GM18508 (cell line): ENCODE measurements around the gene NOTCH3.

Experiments
- ATAC-seq: cut with Tn5 transposase; IDR thresholded peaks from one replicate; pipeline ENCODE4 v1.9.1; 2021; ENCODE audit warnings: moderate number of reproducible peaks; ENCODE audit not compliant: insufficient read depth, unreplicated experiment

Gene NOTCH3

DNA sequence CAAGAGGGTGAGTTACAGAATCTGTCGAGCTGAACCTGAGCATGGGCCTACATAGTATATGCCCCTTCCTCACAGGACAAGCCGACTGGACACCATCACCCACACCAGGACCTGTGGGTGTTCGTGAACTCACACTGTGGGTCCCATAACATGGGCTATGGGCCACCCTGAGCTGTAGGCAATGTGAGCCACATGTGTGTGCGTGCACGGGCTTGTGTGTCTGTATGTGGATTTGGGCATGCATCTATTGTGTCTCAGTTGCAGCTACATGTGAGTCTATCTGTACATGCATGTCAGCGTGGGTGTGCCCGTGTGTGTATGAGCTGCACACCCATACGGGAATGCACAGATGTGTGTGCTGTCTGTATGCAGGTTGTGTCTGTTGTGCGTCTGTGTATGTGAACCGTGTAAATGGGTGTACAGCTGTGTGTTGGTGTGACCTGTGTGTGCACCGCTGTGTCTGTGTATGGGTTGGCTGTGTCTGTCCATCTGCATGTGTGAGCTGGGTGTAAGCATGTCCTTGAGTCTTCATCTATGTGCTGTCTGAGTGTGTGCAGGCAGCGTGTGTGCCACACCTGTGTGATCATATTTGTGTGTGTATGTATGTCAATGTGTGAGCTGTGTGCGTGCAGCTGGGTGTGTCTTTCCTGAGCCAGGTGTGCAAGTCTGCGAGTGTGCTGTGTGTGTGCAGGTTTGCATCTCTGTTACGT is 1.7 kb downstream of the NOTCH3 start:
- no peak for ATAC-seq

DNA sequence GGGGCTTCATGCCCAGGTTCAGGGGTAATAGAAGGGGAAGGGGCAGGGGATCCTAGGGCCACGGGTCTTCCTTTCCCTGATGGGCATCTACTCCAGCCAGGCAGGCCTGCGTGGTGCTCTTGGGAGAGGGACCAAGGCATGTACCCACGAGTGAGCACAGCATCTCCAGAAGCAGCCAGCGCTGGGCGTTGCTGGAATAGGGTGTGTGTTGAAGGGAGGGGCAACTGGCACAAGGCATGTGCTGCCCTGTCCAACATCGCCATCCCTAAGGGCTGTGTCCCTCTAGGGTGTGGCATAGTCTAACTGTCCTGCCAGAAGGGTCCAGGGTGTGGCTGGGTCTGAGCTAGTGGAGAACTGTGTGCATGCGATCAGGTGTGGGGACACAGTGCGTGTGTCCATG is 2.9 kb downstream of the NOTCH3 start:
- ATAC-seq: no peak

DNA sequence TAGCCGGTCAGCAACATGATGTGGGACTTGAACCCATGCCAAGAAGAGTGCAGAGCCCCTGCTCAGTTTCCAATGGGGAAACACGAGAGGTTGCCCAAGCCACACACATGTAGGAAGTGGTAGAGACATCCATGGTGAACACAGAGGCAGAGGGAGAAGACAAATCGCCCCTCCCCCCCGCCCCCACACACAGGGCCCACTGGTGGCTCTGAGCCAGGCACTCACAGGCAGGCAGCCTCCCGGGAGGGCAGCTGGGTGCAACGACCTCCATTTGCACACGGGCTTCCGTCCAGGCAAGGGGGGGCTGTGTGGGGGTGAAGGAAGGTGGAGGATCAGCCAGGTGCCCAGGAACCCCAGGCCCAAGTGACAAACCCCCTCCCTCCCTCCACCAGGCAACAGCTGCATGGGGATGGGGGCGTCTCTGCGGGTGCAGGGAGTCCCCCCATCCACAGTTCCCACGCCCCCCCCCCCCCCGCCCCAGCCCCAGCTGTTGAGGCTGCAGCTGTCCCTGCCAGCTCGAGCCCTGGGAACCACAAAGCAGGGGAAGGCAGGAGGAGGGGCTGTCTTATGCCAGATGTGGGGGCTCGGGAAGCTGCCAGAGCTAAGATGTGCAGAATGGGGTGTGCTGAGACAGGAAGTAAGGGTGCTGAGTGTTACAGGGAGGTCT is 3.4 kb downstream of the NOTCH3 start:
- ATAC-seq: no peak

DNA sequence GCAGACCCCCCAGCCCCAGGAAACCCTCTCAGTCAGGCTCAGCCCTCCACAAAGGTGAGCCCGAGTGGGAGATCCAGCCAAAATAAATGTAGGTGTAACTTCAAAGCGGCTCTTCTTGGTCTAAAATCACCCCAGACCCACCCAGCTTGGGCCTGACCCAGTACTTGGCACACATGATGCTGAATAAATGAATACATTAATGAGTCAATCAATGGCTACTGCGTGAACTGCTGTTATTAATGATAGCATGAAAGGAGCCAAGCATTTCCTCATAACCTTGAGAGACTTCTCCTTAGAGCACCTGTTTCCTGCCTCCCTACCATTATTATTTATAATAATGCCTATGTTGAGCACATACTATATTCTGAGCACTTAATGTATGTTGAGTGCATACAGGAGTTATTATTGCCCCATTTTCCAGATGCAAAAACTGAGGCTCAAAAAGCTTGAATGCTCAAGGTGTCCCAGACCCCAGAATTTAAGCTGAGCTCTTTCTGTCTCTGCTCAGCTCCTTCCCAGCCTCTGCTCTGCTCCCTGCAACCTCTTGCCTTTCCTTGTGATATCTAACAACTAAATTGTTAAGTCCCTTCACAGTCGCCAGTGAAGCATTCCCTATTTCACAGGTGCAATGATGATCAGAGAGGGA is 4.3 kb downstream of the NOTCH3 start:
- ATAC-seq: no peak

DNA sequence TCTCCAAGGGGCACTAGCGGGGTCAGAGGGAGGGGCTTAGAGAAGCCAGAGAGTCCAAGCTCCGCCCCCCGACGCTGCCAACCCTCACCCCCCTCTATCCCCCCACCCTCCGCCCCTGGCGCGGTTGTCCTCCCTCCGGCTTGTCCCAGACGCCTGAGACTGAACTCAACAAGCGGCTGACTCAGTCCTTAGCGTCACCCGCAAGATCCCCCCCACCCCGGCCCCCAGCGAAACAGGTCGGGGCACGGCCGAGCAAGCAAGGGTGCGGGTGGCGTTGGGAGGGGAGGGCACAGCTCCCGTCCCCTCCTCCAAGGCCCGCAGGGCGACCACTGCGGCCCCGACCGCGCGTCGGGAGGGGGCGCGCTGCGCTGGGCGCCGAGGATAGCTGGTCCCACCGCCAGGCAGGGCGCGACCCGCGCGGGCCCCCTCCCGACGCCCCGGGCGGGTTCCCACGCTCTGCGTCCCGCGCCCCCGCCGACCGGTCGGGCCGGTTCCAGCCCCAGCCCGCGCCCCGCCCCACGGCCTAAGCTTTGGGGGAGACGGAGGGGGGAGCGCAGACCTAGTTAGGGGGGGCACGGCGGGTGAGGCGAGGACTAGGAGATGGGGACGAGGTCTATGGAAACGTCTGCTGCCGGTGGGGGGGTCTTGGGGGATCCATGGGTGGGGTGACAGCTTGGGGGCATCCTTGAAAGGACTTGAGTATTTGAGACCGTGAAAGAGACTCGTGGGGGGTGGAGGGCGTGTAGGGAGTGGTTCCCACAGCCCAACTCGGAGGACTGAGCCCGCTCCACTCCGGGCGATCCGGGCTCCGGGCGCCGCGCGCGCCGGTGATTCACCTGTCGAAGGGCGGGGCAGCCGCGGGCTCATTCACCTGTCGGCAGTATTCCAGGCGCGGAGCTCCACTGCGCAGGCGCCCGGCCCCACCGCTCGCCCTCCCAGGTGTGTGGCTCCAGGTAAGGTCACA is 5.1 kb downstream of the NOTCH3 start:
- ATAC-seq: no peak

DNA sequence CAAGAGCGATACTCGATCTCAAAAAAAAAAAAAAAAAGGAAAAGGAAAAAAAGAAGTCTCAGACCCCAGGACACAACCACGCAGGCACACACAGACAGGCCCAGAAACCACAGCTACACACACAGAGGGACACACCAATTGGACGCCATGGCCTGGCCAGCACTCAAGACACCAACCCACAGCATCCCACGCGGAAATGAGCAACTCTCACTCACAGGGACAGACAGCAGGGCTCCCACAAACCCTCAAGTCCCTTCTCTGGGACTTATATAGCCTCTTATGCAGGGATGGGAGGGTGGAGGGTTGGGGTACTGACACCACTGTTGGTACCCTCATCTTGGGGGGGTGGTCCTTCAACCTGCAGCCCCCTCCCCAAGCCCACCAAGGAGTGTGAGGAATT is 5.9 kb downstream of the NOTCH3 start:
- no peak for ATAC-seq

DNA sequence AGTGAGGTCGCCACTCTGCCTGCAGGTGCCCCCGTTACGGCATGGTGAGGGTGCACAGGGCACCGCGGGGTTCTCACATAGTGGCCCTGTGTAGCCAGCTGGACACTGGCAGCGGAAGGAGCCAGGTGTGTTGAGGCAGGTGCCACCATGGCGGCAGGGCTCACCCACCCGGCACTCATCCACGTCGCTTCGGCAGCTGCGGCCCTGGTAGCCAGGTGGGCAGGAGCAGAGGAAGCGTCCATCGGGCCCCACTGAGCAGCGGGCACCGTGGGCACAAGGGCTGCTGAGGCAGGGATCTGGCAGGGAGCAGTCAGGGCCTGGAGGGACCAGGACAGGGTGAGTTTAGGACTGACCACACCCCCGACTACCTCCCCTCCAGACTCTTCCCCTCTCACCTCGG is 8.8 kb downstream of the NOTCH3 start:
- no peak for ATAC-seq

DNA sequence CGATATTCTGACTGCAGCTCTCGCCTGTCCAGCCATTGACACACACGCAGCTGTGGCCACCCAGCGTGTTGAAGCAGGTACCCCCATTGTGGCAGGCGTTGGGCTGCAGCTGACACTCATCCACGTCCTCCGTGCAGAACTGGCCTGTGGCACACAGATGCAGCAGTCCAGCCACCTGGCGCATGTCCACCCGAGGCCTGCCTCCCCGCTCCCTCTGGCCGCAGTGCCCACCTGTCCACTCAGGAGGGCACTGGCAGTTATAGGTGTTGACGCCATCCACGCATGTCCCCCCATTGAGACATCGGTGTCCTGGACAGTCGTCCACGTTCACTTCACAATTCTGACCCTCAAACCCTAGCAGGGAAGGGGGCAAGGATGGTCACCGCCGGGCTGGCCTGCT is 9.3 kb downstream of the NOTCH3 start:
- no peak for ATAC-seq

DNA sequence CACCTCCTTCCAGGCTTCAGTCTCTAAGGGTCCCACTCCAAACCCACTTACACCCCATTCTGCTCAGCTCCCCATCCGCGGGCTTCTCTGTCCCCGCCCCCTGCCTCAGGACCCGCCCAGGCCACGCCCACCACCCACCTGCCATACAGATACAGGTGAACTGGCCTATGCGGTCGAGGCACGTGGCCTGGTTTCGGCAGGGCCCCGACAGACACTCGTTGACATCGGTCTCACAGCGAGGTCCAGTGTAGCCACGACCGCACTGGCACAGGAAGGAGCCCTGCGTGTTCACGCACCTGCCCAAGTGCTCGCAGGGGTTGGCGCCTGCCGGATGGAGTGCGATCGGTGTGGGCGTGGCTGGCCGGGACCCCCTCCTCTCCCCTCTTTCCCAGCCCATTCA is 11.9 kb downstream of the NOTCH3 start:
- no peak for ATAC-seq

DNA sequence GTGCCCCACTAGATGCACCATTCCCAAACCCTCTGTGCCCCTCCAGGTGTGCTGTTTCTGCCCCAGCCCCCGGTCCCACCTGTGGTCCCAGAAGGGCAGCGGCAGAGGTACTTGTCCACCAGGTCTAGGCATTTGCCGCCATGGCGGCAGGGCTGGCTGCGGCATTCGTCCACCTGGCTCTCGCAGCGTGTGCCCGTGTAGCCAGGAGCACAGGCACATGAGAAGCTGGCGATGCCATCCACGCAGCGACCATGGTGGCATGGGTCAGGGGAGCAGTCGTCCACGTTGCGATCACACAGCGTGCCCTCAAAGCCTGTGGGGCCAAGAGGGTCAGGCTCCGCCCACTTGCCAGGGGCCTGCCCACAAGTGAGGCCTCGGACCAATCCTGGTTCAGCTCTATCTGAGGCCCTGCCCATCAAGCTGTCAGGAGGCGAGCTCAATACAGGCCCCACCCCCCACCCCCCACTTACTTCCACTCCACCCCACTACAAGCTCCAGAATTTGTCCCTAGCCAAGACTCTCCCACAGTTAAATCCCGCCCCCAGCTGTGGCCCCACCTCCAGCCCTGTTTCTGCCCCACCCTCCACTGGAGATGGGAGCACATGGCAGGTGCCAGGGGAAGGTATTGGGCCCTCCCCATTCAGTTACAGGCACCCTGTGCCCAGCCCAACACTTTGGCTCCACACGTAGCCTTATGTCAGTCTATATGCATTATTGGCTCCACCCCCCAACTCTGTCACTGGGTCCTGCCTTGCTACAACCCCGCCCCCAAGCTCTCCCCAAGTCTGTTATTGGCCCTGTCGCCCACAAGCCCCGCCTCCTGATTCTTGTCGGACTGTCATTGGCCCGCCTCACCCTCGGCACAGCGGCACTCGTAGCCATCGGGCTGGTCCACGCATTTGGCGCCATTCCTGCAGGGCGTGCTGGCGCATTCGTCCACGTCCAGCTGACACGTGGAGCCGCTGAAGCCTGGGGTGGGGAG is 13.5 kb downstream of the NOTCH3 start:
- ATAC-seq: no peak

DNA sequence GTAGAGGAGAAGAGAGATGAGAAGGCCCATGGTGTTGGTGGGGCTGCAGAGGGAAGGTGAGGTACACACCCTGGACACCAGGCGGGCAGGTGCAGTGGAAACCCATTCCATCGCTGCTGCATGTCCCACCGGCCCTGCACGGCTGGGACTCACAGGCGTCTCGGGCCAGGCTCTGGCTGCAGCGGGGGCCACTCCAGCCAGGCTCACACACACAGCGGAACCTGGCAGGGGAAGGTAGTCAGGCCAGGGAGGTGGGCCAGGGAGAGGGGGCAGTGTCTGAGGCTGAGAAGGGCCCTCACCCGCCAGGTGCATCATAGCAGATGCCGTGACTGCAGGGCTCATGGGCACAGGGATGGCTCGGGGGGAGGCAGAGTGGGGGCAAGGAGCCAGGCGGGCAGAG is 15.6 kb downstream of the NOTCH3 start:
- ATAC-seq: no peak

DNA sequence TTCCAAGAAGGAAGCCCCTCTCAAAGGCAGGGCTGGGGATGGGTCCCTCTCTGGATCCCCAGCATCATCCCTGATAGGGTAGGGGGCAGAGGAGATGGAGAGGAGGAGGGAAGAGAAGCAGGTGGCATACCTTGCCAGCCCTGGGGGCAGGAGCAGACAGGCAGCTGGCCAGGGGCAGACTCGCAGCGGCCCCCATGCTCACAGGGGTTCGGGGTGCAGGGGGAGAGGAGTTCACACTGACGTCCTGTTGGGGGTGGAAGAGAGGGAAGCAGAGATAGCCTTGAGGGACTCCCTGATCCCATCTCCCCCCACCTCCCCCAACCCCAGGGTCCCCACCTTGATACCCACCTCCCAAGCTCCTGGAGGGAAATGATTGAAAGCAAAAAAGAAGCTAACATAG is 16.0 kb downstream of the NOTCH3 start:
- no peak for ATAC-seq

DNA sequence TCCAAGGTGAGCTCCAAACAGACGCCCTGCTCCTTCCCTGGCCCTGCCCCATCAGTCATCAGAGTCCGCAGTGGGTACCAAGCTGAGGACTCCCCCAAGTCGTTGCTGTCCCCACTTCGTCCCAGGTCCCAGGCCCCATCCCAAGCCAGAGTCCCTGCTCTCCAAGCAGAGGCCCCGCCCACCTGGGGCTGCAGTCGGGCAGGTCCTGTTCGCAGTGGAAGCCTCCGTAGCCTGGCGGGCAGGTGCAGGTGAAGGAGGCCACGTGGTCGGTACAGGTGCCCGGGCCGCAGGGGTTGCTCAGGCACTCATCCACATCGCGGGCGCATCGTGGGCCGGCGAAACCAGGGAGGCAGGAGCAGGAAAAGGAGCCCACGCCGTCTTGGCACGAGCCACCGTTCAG is 19.4 kb downstream of the NOTCH3 start:
- no peak for ATAC-seq

DNA sequence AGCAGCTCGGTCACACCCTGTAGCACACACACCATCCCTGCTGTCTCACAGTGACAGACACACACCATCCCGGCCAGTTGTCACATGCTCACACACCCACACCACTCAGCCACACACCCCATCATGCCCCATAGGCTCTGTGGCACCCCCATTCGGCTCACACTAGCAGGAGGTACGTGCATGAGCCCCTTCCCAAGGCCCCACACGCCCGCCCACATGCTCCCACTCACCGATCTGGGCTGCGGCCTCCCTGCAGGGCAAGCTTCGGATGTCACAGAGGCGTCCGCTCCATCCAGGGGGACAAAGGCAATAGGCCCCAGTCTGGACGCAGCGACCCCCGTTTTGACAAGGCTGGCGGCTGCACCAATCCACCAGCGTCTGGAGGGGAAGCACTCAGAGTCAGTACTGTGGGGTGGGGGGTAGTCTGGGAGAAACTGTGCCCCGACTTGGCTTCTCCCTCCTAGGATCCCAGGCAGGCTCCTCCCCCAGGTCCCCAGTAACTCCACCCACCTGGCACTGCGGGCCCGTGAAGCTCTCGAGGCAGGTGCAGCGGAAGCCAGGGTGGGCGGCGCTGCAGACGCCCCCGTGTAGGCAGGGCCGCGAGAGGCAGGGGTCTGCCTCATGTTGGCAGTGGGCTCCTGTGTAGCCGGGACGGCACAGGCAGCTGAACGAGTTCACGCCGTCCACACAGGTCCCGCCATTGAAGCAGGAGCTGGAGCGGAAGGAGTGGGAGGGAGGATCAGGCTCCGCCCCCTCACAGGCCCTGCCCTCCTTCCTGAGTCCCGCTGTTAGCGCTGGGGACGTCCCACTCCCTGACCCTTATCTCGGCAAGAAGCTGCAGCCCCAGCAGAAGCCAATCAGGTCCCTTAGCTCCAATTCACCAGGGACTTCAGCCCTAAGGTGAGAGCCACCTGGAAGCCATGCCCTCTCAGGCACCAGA is 20.1 kb downstream of the NOTCH3 start:
- ATAC-seq: no peak

DNA sequence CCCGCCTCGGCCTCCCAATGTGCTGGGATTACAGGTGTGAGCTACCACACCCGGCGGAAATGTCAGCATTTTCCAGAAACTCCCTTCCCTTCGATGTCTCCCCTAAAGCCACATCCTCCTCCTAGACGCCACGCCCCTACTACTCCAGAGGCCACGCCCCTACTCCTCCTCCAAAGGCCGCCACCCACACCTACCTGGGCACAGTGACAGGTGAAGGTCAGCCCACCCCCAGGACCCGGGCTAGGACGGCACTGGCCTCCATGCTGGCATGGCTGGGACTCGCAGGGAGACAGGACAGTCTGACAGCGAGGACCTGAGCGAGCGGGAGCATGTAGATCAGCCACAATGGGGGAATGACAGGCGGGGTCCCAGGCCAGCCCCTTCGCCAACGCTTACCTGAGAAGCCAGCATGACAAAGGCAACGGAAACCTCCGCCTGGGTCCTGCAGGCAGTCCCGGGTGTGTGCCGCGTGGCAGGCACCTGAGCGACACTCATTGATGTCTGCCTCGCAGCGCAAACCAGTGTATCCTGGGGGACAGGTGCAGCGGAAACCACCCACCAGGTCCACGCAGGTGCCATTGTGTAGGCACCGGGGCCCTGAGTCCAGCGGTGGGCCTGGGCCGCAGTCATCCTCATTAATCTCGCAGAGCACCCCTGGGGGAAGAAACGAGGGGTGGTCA is 22.0 kb downstream of the NOTCH3 start:
- no peak for ATAC-seq

DNA sequence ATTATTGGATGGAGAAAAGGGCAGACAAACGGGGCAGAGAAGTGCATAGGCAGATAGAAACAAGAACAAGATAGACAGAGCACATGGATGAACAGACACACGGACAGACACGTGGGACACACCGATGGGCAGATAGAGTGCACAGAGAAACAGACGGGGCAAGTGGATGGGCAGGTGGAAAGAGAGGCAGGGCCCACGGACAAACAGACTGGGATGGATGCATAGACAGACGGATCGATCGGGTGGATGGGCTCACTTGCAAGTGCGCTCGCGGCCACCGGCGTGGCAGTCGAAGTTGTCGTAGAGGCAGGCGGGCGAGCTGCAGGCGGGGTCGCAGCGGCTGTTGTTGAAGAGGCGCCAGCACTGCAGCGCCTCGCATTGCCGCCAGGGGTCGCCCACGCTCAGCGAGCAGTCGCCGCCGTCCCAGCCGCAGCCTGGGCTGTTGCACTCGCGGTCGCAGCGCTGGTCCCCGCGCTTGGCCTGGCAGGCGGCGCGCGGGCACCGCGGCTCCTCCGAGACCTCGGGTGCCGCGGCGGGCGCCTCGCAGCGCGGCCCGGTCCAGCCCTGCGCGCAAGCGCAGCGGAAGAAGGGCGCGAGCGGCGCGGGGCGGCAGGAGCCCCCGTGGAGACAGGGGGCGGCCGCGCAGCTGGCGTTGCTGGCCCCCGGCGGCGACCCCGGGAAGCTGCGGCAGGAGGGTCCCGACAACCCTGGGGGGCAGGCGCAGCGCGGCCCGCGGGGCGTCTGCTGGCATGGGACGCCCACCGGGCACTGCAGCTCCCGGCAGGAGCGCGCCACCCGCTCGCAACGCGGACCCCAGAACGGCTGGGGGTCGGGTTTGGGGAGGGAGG is 23.3 kb downstream of the NOTCH3 start:
- no peak for ATAC-seq

DNA sequence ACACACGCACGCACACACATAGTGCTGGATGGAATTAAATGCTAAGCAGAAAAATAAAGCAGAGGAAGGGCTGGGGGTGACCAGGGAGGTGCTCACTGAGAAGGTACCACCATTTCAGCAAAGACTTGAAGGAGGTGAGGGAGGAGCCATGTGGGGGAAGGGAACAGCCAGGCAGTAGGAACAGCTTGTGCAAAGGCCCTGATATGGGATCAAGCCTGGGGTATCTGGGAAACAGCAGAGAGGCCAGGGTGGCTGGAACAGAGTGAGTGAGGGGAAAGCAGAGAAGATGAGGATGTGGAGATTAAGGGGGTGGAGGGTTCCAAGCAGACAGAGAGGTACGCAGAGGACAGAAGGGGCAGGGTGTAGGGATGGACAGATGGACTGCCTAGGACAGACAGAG is 25.2 kb downstream of the NOTCH3 start:
- ATAC-seq: no peak
